Liver (tissue), 3 donors: ENCODE results near the gene BAIAP2.

Experiments used
- FOXA1 ChIP-seq: IDR thresholded peaks from 2 replicates; pipeline ENCODE4 v1.6.1; 2016; ENCODE audit warnings: antibody characterized with exemption
- FOXA2 ChIP-seq: IDR thresholded peaks from 2 replicates; pipeline ENCODE4 v1.6.1; 2016; ENCODE audit warnings: antibody characterized with exemption
- GABPA ChIP-seq, 2 donors: IDR thresholded peaks in 1 of 2; conservative IDR thresholded peaks in 1 of 2; 2 replicates each; pipeline ENCODE4 v1.6.1; 2016; ENCODE audit warnings: antibody characterized with exemption in 2 of 2, mild to moderate bottlenecking in 1 of 2, moderate library complexity in 1 of 2
- HNF4A ChIP-seq, 2 donors: conservative IDR thresholded peaks; 2 replicates each; pipeline ENCODE4 v1.6.1; 2016; ENCODE audit warnings: antibody characterized with exemption in 2 of 2, mild to moderate bottlenecking in 2 of 2
- JUND ChIP-seq, 2 donors: IDR thresholded peaks; 2 replicates each; pipeline ENCODE4 v1.6.1; 2016; ENCODE audit warnings: antibody characterized with exemption in 2 of 2
- RAD21 ChIP-seq, 2 donors: IDR thresholded peaks; 2 replicates each; pipeline ENCODE4 v1.6.1; 2016; ENCODE audit warnings: antibody characterized with exemption in 2 of 2, mild to moderate bottlenecking in 2 of 2
- RXRA ChIP-seq, 2 donors: IDR thresholded peaks; 2 replicates each; pipeline ENCODE4 v1.6.1; 2017 to 2018; ENCODE audit warnings: antibody characterized with exemption in 2 of 2, mild to moderate bottlenecking in 1 of 2
- SP1 ChIP-seq: IDR thresholded peaks from 2 replicates; pipeline ENCODE4 v1.6.1; 2018; ENCODE audit warnings: antibody characterized with exemption, mild to moderate bottlenecking
- TAF1 ChIP-seq: conservative IDR thresholded peaks from 2 replicates; pipeline ENCODE4 v1.6.1; 2016; ENCODE audit warnings: antibody characterized with exemption, mild to moderate bottlenecking
- YY1 ChIP-seq: IDR thresholded peaks from 2 replicates; pipeline ENCODE4 v1.6.1; 2016; ENCODE audit warnings: antibody characterized with exemption, mild to moderate bottlenecking
- TF ChIP-seq, protein P1 (sequence below): fragments of 150-350 bp; IDR thresholded peaks from 2 replicates; pipeline ENCODE4 v1.5.1; 2017; ENCODE audit warnings: improper control_type of control experiment, low read depth, low read length; ENCODE audit not compliant: missing input control
- TF ChIP-seq, protein P2 (sequence below): IDR thresholded peaks from 2 replicates; pipeline ENCODE4 v1.6.1; 2016; ENCODE audit warnings: antibody characterized with exemption
- donor health status: healthy.
- donor health status: healthy.

DNA sequence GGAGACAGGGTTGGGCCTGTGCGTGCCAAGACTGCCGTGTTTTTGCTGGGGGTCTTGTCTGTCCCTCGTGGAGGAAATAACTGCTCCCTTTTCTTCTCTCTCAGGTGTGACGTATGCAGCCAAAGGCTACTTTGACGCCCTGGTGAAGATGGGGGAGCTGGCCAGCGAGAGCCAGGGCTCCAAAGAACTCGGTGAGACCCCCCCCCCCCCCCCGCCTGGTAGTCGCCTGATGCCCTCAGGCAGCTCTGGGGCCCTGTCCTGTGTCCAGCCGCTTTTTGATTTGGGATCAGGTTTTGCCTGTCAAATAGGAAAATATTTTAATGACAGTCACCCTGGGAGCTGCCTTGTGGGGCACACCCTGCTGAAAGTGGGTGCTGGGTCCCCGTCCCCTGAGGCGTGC, 22.8 kb downstream of the BAIAP2 start:
- TF ChIP-seq, protein P1, sequence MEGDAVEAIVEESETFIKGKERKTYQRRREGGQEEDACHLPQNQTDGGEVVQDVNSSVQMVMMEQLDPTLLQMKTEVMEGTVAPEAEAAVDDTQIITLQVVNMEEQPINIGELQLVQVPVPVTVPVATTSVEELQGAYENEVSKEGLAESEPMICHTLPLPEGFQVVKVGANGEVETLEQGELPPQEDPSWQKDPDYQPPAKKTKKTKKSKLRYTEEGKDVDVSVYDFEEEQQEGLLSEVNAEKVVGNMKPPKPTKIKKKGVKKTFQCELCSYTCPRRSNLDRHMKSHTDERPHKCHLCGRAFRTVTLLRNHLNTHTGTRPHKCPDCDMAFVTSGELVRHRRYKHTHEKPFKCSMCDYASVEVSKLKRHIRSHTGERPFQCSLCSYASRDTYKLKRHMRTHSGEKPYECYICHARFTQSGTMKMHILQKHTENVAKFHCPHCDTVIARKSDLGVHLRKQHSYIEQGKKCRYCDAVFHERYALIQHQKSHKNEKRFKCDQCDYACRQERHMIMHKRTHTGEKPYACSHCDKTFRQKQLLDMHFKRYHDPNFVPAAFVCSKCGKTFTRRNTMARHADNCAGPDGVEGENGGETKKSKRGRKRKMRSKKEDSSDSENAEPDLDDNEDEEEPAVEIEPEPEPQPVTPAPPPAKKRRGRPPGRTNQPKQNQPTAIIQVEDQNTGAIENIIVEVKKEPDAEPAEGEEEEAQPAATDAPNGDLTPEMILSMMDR: no peak
- TF ChIP-seq TAF1 (no peak), RAD21 (IDR thresholded peaks at IDR 0.05) (no peak), SP1 (no peak), GABPA (IDR thresholded peaks at IDR 0.05 in 1 of 2, conservative IDR thresholded peaks at IDR 0.05 in 1 of 2) (no peak), JUND (IDR thresholded peaks at IDR 0.05) (no peak), FOXA1 (no peak), RXRA (IDR thresholded peaks at IDR 0.05) (no peak), YY1 (no peak), HNF4A (conservative IDR thresholded peaks at IDR 0.05) (no peak), FOXA2 (no peak)
- TF ChIP-seq, protein P2, sequence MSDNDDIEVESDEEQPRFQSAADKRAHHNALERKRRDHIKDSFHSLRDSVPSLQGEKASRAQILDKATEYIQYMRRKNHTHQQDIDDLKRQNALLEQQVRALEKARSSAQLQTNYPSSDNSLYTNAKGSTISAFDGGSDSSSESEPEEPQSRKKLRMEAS: no peak
